ENCODE results near the gene PALLD.

PALLD gene

GRCh38 chr4:168881781-168882420, 385.0 kb downstream of the PALLD start:
- TF ChIP-seq, protein P1, sequence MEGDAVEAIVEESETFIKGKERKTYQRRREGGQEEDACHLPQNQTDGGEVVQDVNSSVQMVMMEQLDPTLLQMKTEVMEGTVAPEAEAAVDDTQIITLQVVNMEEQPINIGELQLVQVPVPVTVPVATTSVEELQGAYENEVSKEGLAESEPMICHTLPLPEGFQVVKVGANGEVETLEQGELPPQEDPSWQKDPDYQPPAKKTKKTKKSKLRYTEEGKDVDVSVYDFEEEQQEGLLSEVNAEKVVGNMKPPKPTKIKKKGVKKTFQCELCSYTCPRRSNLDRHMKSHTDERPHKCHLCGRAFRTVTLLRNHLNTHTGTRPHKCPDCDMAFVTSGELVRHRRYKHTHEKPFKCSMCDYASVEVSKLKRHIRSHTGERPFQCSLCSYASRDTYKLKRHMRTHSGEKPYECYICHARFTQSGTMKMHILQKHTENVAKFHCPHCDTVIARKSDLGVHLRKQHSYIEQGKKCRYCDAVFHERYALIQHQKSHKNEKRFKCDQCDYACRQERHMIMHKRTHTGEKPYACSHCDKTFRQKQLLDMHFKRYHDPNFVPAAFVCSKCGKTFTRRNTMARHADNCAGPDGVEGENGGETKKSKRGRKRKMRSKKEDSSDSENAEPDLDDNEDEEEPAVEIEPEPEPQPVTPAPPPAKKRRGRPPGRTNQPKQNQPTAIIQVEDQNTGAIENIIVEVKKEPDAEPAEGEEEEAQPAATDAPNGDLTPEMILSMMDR (IDR thresholded peaks at IDR 0.05; ENCODE audit: low read depth, low read length): no peak

GRCh38 chr4:168882650-168883233, 385.9 kb downstream of the PALLD start:
- H3K27me3 ChIP-seq (ENCODE audit: insufficient read depth, low read depth, severe bottlenecking): no peaks in the 10 kb centered on the region
- no peak overlapping the region for H3K27ac ChIP-seq
- peaks cover 10% of the 10 kb centered on the region for H3K36me3 ChIP-seq
- H3K4me3 ChIP-seq (ENCODE audit: low read depth, low read length): no peak overlapping the region
- TF ChIP-seq, protein P1 (IDR thresholded peaks at IDR 0.05; ENCODE audit: low read depth, low read length): no peak
- DNase-seq: no peak
- no peaks in the 10 kb centered on the region for H3K9me3 ChIP-seq (ENCODE audit: severe bottlenecking)

More at GRCh38 chr4:168881781-168882420, 385.0 kb downstream of the PALLD start:
- no peak for DNase-seq
- H3K4me3 ChIP-seq (ENCODE audit: low read depth, low read length): no peak overlapping the region
- H3K27ac ChIP-seq: no peak overlapping the region
- H3K36me3 ChIP-seq: peaks cover 10% of the 10 kb centered on the region
- H3K9me3 ChIP-seq (ENCODE audit: severe bottlenecking): no peaks in the 10 kb centered on the region
- H3K27me3 ChIP-seq (ENCODE audit: insufficient read depth, low read depth, severe bottlenecking): no peaks in the 10 kb centered on the region

DNA sequence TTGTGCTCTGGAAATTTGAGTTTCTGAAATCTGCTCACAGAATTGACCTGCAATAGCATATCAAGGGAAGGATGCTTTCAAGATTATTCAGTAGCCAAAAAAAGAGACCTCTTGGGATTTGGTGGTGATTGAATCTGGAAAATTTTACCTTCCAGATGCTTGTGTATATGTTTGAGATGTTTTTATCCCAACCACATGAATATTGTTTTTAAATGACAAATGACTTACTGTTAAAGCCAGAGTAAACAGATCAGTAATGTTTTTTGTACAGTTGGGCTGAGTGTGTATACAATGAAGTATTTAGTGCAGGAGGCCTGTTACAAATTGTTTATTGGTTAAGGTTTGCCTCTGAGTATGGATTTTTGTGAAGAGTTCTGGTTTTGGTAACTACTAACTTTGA, 386.7 kb downstream of the PALLD start:
- Histone ChIP-seq H3K27ac (no peak overlapping the region), H3K9me3 (ENCODE audit: severe bottlenecking) (no peaks in the 10 kb centered on the region), H3K4me3 (ENCODE audit: low read depth, low read length) (no peak overlapping the region), H3K36me3 (peaks cover 10% of the 10 kb centered on the region), H3K27me3 (ENCODE audit: insufficient read depth, low read depth, severe bottlenecking) (no peaks in the 10 kb centered on the region)
- DNase-seq: no peak
- TF ChIP-seq, protein P1 (IDR thresholded peaks at IDR 0.05; ENCODE audit: low read depth, low read length): no peak

DNA sequence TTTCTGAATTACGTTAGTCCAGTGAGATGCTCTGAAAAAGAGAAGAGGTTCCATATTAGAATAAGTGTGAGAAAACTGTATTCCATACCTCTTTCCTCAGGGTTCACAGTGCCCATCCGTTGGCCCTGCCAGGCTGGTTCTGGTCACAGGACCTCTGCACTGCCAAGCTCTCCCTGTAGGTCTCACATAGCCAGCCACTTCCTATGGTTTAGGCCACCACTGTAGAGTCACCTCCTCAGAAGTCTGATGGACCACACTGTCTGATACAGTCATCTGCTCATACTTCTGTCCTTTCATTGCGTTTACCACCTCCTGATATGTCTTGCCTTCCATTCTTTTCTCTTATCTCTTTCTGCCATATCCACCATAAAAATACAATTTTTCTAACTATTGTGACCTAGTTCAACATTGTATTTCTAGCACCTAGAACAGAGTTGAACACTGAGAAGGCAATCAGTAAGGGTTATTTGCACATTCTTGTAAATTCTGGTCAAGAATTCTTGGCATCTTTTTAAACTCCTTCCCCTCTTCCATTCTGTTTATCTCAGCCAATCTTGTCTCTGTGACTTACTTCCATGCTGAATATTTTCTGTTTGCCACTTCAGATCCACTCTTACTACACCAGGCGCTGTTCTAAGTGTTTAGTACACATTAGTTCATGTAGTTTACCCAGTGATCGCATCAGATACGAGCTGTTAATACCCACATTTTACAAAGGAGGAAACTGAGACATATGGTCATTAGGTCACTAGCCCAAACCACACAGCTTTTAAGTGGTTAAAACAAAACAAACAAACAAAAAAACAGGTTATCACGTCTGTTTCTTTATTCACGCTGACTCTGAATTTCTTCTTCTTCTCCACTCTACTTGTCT, 387.6 kb downstream of the PALLD start:
- H3K4me3 ChIP-seq (ENCODE audit: low read depth, low read length): no peak overlapping the region
- no peaks in the 10 kb centered on the region for H3K9me3 ChIP-seq (ENCODE audit: severe bottlenecking)
- DNase-seq: no peak
- no peak overlapping the region for H3K27ac ChIP-seq
- no peaks in the 10 kb centered on the region for H3K27me3 ChIP-seq (ENCODE audit: insufficient read depth, low read depth, severe bottlenecking)
- TF ChIP-seq, protein P1 (IDR thresholded peaks at IDR 0.05; ENCODE audit: low read depth, low read length): no peak
- H3K36me3 ChIP-seq: peaks cover 10% of the 10 kb centered on the region

DNA sequence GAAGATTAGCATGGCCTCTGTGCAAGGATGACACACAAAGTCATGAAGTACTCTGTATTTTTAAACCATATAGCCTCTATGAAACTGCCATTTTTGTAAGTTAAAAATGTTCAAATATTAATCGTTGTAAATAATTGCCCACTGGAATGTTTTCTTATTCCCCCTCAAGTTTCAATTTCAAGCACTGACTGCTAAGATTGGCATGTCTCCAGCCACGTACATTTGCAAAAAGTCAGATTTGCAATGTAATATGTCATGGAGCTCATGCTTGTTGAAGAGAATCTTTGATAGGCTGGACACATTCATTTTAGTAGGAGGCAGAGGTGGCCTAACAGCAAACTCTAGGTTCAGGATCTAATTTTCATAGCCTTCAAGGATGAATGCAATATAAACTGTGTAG, 388.5 kb downstream of the PALLD start:
- TF ChIP-seq, protein P1 (IDR thresholded peaks at IDR 0.05; ENCODE audit: low read depth, low read length): no peak
- Histone ChIP-seq H3K36me3 (peaks cover 10% of the 10 kb centered on the region), H3K27me3 (ENCODE audit: insufficient read depth, low read depth, severe bottlenecking) (no peaks in the 10 kb centered on the region), H3K9me3 (ENCODE audit: severe bottlenecking) (no peaks in the 10 kb centered on the region), H3K4me3 (ENCODE audit: low read depth, low read length) (no peak overlapping the region), H3K27ac (no peak overlapping the region)
- DNase-seq: no peak

All from WERI-Rb-1 (cell line).